GM23338 (cell line): ENCODE data around the gene PSD4.

ENCODE experiments used
- CTCF ChIP-seq, 2 experiments: fragments of 200-600 bp in 1 of 2; sonication (generic) in 1 of 2; conservative IDR thresholded peaks; 2 replicates each; pipeline versions ENCODE4 v1.5.1 to v1.6.1; 2016 to 2017; ENCODE audit warnings: antibody characterized with exemption in 2 of 2, low read depth in 2 of 2, mild to moderate bottlenecking in 2 of 2, moderate library complexity in 1 of 2
- ETS1 ChIP-seq: IDR thresholded peaks from 2 replicates; pipeline ENCODE4 v1.6.1; 2016; ENCODE audit warnings: antibody characterized with exemption
- EZH2 ChIP-seq: fragments of 200-600 bp; sonication (generic); IDR thresholded peaks from one replicate; pipeline ENCODE4 v1.8.0; 2017; ENCODE audit warnings: antibody characterized with exemption, mild to moderate bottlenecking, low read depth; ENCODE audit not compliant: unreplicated experiment
- EZH2phosphoT487 ChIP-seq: fragments of 200-600 bp; sonication (generic); IDR thresholded peaks from one replicate; pipeline ENCODE4 v1.8.1; 2018; ENCODE audit warnings: antibody characterized with exemption; ENCODE audit not compliant: unreplicated experiment
- JUNB ChIP-seq: IDR thresholded peaks from one replicate; pipeline ENCODE4 v1.6.1; 2016; ENCODE audit warnings: antibody characterized with exemption; ENCODE audit not compliant: unreplicated experiment
- POLR2AphosphoS5 ChIP-seq: IDR thresholded peaks from 2 replicates; pipeline ENCODE4 v1.6.1; 2016; ENCODE audit warnings: antibody characterized with exemption, low read depth
- REST ChIP-seq: IDR thresholded peaks from one replicate; pipeline ENCODE4 v1.6.1; 2018; ENCODE audit warnings: antibody characterized with exemption; ENCODE audit not compliant: unreplicated experiment

GRCh38 chr2:113200736-113201490 lies 27.1 kb downstream of the PSD4 start:
- TF ChIP-seq CTCF (conservative IDR thresholded peaks at IDR 0.05; ENCODE audit: low read depth in 2 of 2): no peak
- no peak for TF ChIP-seq POLR2AphosphoS5
- TF ChIP-seq EZH2: no peak
- no peak for TF ChIP-seq EZH2phosphoT487
- no peak for TF ChIP-seq JUNB
- no peak for TF ChIP-seq REST
- no peak for TF ChIP-seq ETS1
